ENCODE results near the gene TLR4. TPM values are rescaled to one million over a fixed set of nuclear protein-coding genes. Genes with fewer than 3 reads are reported as not detected.

TLR4 gene
- total RNA-seq, 1 donor from 2014 or later, result 13.6 TPM

GRCh38 chr9:117681888-117682287 is 22.3 kb upstream of the TLR4 start:
- DNase-seq (ENCODE audit: low spot score), result no peak

DNA sequence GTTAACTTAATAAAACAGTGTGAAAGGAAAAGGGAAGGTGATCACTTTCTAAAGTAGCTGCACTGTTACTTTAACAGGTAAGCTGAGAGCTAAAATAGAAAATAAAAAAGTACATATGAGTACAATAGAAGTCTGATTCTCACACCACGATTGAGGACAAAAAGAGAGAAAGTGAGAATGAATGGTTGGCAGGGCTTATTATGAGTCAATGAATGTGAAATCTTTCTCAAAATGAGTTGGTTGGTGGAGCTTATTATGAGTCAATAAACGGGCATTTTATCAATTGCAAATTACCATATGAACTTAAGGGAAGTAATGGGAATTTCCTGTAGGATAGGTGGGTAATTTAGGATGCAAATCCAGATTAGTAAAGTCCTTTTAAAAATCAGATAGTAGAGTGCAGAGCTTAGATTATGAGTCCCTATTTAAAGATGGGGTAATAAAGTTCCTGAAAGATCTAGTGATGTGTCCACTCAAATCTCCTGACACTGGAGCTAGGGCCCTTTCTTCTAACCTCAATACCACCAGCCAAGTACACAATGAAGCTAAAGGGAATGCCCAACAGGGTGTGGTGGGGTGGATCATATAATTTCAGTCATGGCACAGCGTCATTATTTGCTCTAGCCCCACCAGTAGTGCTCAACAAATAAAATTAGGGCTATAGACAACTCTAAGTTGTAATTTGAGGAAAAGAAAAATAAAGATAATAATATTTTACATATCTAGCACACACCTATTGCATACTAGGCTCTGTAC is 21.1 kb upstream of the TLR4 start:
- DNase-seq (ENCODE audit: low spot score), result no peak
- H3K27ac Mint-ChIP-seq (ENCODE audit: unreplicated experiment), result no peak overlapping the region
- H3K36me3 Mint-ChIP-seq (ENCODE audit: low read depth), result peaks cover under 1% of the 10 kb centered on the region
- no peak for TF ChIP-seq CTCF (IDR thresholded peaks at IDR 0.05)
- peaks cover 13% of the 10 kb centered on the region for H3K4me1 Mint-ChIP-seq (ENCODE audit: low read depth)
- H3K4me3 Mint-ChIP-seq (ENCODE audit: unreplicated experiment), result no peak overlapping the region
- H3K9me3 Mint-ChIP-seq (ENCODE audit: low read depth), result peaks cover 4% of the 10 kb centered on the region
- peaks cover 17% of the 10 kb centered on the region for H3K27me3 Mint-ChIP-seq (ENCODE audit: low read depth)

More at GRCh38 chr9:117681888-117682287, 22.3 kb upstream of the TLR4 start:
- Mint-ChIP-seq H3K36me3 (ENCODE audit: low read depth) (no peaks in the 10 kb centered on the region), H3K4me1 (ENCODE audit: low read depth) (peaks cover 15% of the 10 kb centered on the region), H3K27me3 (ENCODE audit: low read depth) (peaks cover 17% of the 10 kb centered on the region), H3K4me3 (ENCODE audit: unreplicated experiment) (no peak overlapping the region), H3K9me3 (ENCODE audit: low read depth) (no peaks in the 10 kb centered on the region), H3K27ac (ENCODE audit: unreplicated experiment) (no peak overlapping the region)
- no peak for TF ChIP-seq CTCF (IDR thresholded peaks at IDR 0.05)

DNA sequence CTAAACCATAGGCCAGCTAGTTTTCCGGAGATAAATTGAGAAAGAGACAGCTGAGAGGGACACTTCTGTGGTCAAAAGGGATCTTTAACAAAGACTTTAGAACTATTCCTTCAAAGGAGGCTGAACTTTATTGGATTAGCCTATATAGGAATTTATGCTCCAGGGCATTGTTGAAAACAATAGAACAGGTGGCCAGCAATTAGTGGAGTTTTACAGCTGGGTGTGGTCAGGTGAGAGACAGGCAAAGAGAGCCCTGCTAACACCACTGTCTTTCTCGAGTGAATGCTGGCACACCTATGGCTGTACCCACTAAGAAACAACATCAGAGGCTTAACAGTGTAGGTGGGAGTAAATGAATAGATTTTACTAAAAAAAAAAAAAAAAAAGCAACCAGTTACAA is 16.7 kb upstream of the TLR4 start:
- Mint-ChIP-seq H3K4me1 (ENCODE audit: low read depth) (no peaks in the 10 kb centered on the region), H3K27me3 (ENCODE audit: low read depth) (peaks cover 15% of the 10 kb centered on the region), H3K9me3 (ENCODE audit: low read depth) (peaks cover 9% of the 10 kb centered on the region), H3K36me3 (ENCODE audit: low read depth) (peaks cover 2% of the 10 kb centered on the region), H3K4me3 (ENCODE audit: unreplicated experiment) (no peak overlapping the region), H3K27ac (ENCODE audit: unreplicated experiment) (no peak overlapping the region)
- no peak for TF ChIP-seq CTCF (IDR thresholded peaks at IDR 0.05)
- DNase-seq (ENCODE audit: low spot score), result no peak

- H3K4me3 Mint-ChIP-seq (ENCODE audit: unreplicated experiment), result no peak overlapping the region
- DNase-seq (ENCODE audit: low spot score), result no peak
- H3K36me3 Mint-ChIP-seq (ENCODE audit: low read depth), result peaks cover 2% of the 10 kb centered on the region
- no peak overlapping the region for H3K27ac Mint-ChIP-seq (ENCODE audit: unreplicated experiment)
- TF ChIP-seq CTCF (IDR thresholded peaks at IDR 0.05), result no peak
- H3K4me1 Mint-ChIP-seq (ENCODE audit: low read depth), result no peaks in the 10 kb centered on the region
- H3K9me3 Mint-ChIP-seq (ENCODE audit: low read depth), result peaks cover 12% of the 10 kb centered on the region
- H3K27me3 Mint-ChIP-seq (ENCODE audit: low read depth), result no peaks in the 10 kb centered on the region
Measured at GRCh38 chr9:117691367-117691766, 12.8 kb upstream of the TLR4 start.

DNA sequence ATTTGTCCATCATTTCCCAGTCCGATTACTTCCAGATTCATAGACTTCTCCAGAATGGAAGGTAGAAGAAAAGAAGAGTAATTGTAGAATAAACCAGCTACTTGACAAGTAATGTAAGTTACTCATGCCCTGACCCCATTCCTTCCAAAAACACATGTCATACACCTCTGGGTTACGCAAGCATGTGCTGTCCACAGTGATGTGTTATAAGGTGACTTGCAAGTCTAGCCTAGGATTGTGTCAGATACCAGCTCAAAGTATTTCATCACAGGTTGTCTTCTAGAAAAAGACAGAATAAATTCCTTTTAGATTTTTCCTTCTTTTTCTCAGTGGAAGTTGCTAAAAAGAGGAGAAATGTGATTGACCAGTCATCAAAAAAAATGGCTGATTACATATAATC is 8.0 kb upstream of the TLR4 start:
- no peak for DNase-seq (ENCODE audit: low spot score)
- no peaks in the 10 kb centered on the region for H3K4me1 Mint-ChIP-seq (ENCODE audit: low read depth)
- peaks cover 3% of the 10 kb centered on the region for H3K9me3 Mint-ChIP-seq (ENCODE audit: low read depth)
- no peaks in the 10 kb centered on the region for H3K27me3 Mint-ChIP-seq (ENCODE audit: low read depth)
- H3K27ac Mint-ChIP-seq (ENCODE audit: unreplicated experiment), result no peak overlapping the region
- TF ChIP-seq CTCF (IDR thresholded peaks at IDR 0.05), result no peak
- no peak overlapping the region for H3K4me3 Mint-ChIP-seq (ENCODE audit: unreplicated experiment)
- H3K36me3 Mint-ChIP-seq (ENCODE audit: low read depth), result no peaks in the 10 kb centered on the region
